ENCODE data around the gene LTO1.

Gene LTO1

DNA sequence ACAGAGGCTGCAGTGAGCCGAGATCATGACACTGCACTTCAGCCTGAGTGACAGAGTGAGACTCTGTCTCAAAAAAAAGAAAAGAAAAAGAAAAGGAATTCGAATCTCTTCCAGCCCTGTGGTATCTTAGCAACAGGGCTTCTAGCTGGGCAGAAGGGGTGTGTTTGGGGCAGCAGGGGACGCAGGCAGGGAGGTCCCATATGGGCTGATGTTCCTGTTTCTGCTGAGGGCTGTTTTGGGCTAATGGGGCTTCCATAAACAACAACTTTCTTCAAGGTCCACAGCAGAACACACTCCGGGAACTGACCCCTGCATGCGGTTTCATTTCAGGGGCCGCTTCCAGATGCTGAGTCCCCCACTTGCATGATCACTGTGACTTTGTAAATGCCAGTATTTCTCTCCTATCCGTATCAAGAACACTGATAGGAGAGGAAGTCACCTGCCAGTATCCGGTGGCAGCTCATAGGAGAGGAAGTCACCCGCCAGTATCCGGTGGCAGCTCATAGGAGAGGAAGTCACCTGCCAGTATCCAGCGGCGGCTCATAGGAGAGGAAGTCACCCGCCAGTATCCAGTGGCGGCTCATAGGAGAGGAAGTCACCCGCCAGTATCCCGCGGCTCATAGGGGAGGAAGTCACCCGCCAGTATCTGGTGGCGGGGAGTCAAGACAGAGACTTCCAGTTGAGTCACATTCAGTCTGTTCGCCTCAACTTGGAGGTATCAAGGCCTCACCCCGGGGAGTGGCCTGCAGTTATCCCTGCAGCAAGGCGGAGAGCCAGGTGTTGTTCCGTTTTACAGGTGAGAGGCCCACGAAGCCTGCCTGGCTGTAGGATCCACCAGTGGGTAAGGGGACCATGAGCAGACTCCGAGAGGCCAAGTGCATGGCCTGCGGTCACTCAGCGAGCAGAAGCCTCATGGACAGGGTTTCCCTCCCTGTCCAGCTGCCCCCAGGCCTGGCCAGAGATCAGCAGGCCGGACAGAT, 37.0 kb upstream of the LTO1 start:
- H2BK5ac ChIP-seq (ENCODE audit: low read depth, low read length, poor library complexity): no peak overlapping the region

DNA sequence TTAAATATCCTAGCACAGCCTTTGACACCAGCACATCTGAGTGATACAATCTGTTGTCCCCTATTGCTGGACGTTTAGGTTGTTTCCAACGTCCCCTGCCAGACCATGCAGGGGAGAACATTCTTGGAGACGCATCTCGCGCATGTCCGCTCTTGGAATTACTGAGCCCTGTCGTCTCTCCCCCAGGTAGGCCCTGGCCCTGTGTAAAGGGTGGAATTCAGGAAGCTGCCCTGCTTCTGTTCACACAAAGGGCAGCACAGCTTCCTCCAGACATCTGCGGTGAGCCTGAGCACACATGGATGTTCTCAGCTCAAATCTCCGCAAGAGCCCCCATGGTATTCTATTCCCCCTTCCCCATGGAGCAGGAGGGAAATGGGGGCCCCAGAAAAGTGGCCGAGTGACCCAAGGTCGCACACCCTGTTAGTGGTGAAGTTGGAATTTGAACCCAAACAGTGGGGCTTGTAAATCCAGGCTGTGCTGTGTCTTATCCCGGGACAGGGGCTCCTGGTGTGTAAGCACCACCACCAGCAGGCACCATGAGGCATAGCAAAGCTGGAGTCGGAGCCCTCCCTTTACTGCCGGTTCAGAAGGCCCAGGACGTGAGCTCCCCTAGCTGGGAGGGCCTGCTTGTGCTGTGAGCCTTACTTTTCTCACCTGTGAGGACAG, 33.7 kb upstream of the LTO1 start:
- Histone ChIP-seq H3K4me3 (ENCODE audit: low read depth, low read length) (no peak overlapping the region), H2BK12ac (ENCODE audit: low read length) (no peak overlapping the region), H3K79me1 (ENCODE audit: low read length) (no peaks in the 10 kb centered on the region), H3K14ac (ENCODE audit: low read length) (no peak overlapping the region), H2AK5ac (ENCODE audit: low read length) (no peak overlapping the region), H3K27me3 (ENCODE audit: insufficient read depth, low read length) (peaks cover 26% of the 10 kb centered on the region), H4K91ac (ENCODE audit: low read depth, low read length) (no peak overlapping the region), H3K4ac (ENCODE audit: low read depth, low read length) (no peak overlapping the region), H3K9me3 (ENCODE audit: insufficient read depth, low read depth, low read length) (peaks cover 3% of the 10 kb centered on the region), H3K9ac (ENCODE audit: low read length) (no peak overlapping the region), H3K23ac (ENCODE audit: low read length) (no peak overlapping the region), H2AFZ (ENCODE audit: insufficient read depth, low read length, poor library complexity) (no peak overlapping the region), H3K79me2 (ENCODE audit: control insufficient read depth, insufficient read depth, low read length, poor library complexity) (no peaks in the 10 kb centered on the region), H4K8ac (ENCODE audit: low read depth, low read length) (no peak overlapping the region), H3K4me2 (ENCODE audit: low read length) (no peak overlapping the region), H4K12ac (ENCODE audit: low read depth, low read length) (no peak overlapping the region), H3K4me1 (ENCODE audit: control insufficient read depth in 1 of 2, insufficient read depth in 2 of 2, low read length in 2 of 2) (peaks cover 2 to 7% of the 10 kb centered on the region in 2 experiments), H3K27ac (ENCODE audit: low read depth, low read length) (no peak overlapping the region), H3K18ac (ENCODE audit: low read length) (no peak overlapping the region), H3K36me3 (ENCODE audit: control insufficient read depth in 1 of 2, insufficient read depth in 2 of 2, low read length in 2 of 2) (no peaks in the 10 kb centered on the region), H2BK120ac (ENCODE audit: insufficient read depth, low read length, poor library complexity) (no peak overlapping the region), H2BK5ac (ENCODE audit: low read depth, low read length, poor library complexity) (no peak overlapping the region)
- WGBS (ENCODE audit: extremely low coverage, insufficient coverage, insufficient read length): no CpG with 5 or more reads among the region's 15 CpGs
- no peak for DNase-seq

More for the DNA sequence above, 37.0 kb upstream of the LTO1 start:
- H3K27me3 ChIP-seq (ENCODE audit: insufficient read depth, low read length): no peaks in the 10 kb centered on the region
- H3K18ac ChIP-seq (ENCODE audit: low read length): no peak overlapping the region
- no peak overlapping the region for H3K4me2 ChIP-seq (ENCODE audit: low read length)
- no peak overlapping the region for H3K9ac ChIP-seq (ENCODE audit: low read length)
- H2AK5ac ChIP-seq (ENCODE audit: low read length): no peak overlapping the region
- H3K27ac ChIP-seq (ENCODE audit: low read depth, low read length): no peak overlapping the region
- H3K4me3 ChIP-seq (ENCODE audit: low read depth, low read length): no peak overlapping the region
- DNase-seq: no peak
- no peak overlapping the region for H4K91ac ChIP-seq (ENCODE audit: low read depth, low read length)
- WGBS (ENCODE audit: extremely low coverage, insufficient coverage, insufficient read length): no CpG with 5 or more reads among the region's 28 CpGs
- no peak overlapping the region for H2BK120ac ChIP-seq (ENCODE audit: insufficient read depth, low read length, poor library complexity)
- no peak overlapping the region for H3K4ac ChIP-seq (ENCODE audit: low read depth, low read length)
- H3K36me3 ChIP-seq (ENCODE audit: control insufficient read depth in 1 of 2, insufficient read depth in 2 of 2, low read length in 2 of 2): no peaks in the 10 kb centered on the region
- no peak overlapping the region for H2BK12ac ChIP-seq (ENCODE audit: low read length)
- no peak overlapping the region for H2AFZ ChIP-seq (ENCODE audit: insufficient read depth, low read length, poor library complexity)
- H4K8ac ChIP-seq (ENCODE audit: low read depth, low read length): no peak overlapping the region
- no peaks in the 10 kb centered on the region for H3K4me1 ChIP-seq (ENCODE audit: control insufficient read depth in 1 of 2, insufficient read depth in 2 of 2, low read length in 2 of 2)
- no peaks in the 10 kb centered on the region for H3K79me1 ChIP-seq (ENCODE audit: low read length)
- H3K9me3 ChIP-seq (ENCODE audit: insufficient read depth, low read depth, low read length): peaks cover 3% of the 10 kb centered on the region
- no peak overlapping the region for H3K23ac ChIP-seq (ENCODE audit: low read length)
- no peaks in the 10 kb centered on the region for H3K79me2 ChIP-seq (ENCODE audit: control insufficient read depth, insufficient read depth, low read length, poor library complexity)
- H4K12ac ChIP-seq (ENCODE audit: low read depth, low read length): no peak overlapping the region
- no peak overlapping the region for H3K14ac ChIP-seq (ENCODE audit: low read length)

DNA sequence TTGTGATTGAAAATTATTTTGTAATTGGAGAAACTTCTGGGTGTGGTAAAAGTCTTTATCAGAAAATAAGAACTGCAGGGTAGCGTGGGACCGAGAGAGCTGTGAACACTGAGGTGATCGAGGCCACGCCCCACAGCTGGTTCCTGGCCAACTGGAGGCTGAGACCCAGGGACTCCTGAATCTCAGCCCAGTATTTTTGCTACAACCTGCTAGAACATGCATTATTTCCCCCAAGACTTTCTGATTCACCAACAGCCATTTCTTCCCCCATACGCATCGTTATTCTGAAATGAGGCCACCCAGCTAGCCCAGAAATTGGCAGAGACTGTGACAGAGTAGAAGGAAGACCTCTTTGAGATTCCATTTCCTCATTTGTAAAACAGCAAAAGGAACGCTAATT, 32.0 kb upstream of the LTO1 start:
- Histone ChIP-seq H3K23ac (ENCODE audit: low read length) (no peak overlapping the region), H3K4me1 (ENCODE audit: control insufficient read depth in 1 of 2, insufficient read depth in 2 of 2, low read length in 2 of 2) (peaks cover 4 to 10% of the 10 kb centered on the region in 2 experiments), H3K36me3 (ENCODE audit: control insufficient read depth in 1 of 2, insufficient read depth in 2 of 2, low read length in 2 of 2) (no peaks in the 10 kb centered on the region), H2AFZ (ENCODE audit: insufficient read depth, low read length, poor library complexity) (no peak overlapping the region), H4K91ac (ENCODE audit: low read depth, low read length) (no peak overlapping the region), H3K9ac (ENCODE audit: low read length) (no peak overlapping the region), H2BK120ac (ENCODE audit: insufficient read depth, low read length, poor library complexity) (no peak overlapping the region), H3K18ac (ENCODE audit: low read length) (no peak overlapping the region), H2BK5ac (ENCODE audit: low read depth, low read length, poor library complexity) (no peak overlapping the region), H3K4me2 (ENCODE audit: low read length) (no peak overlapping the region), H4K12ac (ENCODE audit: low read depth, low read length) (no peak overlapping the region), H2AK5ac (ENCODE audit: low read length) (no peak overlapping the region), H3K14ac (ENCODE audit: low read length) (no peak overlapping the region), H3K4me3 (ENCODE audit: low read depth, low read length) (no peak overlapping the region), H3K4ac (ENCODE audit: low read depth, low read length) (no peak overlapping the region), H3K79me2 (ENCODE audit: control insufficient read depth, insufficient read depth, low read length, poor library complexity) (no peaks in the 10 kb centered on the region), H4K8ac (ENCODE audit: low read depth, low read length) (no peak overlapping the region), H2BK12ac (ENCODE audit: low read length) (no peak overlapping the region), H3K79me1 (ENCODE audit: low read length) (no peaks in the 10 kb centered on the region), H3K27me3 (ENCODE audit: insufficient read depth, low read length) (peaks cover 41% of the 10 kb centered on the region), H3K27ac (ENCODE audit: low read depth, low read length) (no peak overlapping the region), H3K9me3 (ENCODE audit: insufficient read depth, low read depth, low read length) (peaks cover 3% of the 10 kb centered on the region)
- no peak for DNase-seq
- no CpG with 5 or more reads among the region's 7 CpGs for WGBS (ENCODE audit: extremely low coverage, insufficient coverage, insufficient read length)

DNA sequence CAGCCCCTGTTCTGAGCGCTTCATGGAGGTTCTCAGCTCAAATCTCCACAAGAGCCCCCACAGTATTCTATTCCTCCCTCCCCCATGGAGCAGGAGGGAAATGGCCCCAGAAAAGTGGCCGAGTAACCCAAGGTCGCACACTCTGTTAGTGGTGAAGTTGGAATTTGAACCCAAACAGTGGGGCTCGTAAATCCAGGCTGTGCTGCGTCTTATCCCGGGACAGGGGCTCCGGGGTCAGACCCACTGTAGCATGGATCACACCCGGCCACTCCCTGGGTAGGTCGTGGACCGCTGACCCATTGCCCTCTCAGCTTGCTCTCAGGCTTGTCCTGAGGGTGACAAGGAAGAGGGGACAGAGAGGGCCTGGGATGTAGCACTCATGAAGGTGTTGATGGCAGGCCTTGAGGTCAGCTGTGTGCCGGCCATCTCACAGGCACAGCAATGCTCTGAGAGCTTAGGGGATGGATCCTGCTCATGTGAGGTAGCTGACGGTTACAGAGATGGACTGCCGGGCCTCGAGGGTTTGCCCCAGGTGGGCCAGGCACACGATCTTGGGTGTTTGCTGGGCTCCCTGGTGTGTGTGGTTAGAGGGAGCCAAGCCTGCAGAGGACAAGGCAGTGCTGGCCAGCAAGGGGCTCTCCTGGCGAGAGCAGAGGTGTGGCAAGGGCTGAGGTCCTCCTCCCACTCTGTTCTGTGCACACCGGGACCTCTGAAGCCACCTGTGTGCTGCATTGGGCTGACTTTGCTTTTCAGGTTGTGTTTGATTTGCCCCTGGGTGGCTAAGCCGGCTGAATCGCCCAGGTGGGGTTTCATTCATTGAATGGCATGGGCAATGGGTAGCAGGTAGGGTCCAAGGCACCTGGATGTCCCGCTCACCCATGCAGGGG, 31.0 kb upstream of the LTO1 start:
- Histone ChIP-seq H4K91ac (ENCODE audit: low read depth, low read length) (no peak overlapping the region), H3K4ac (ENCODE audit: low read depth, low read length) (no peak overlapping the region), H2BK12ac (ENCODE audit: low read length) (no peak overlapping the region), H3K4me1 (ENCODE audit: control insufficient read depth in 1 of 2, insufficient read depth in 2 of 2, low read length in 2 of 2) (peaks cover 4 to 14% of the 10 kb centered on the region in 2 experiments), H3K4me3 (ENCODE audit: low read depth, low read length) (no peak overlapping the region), H3K79me1 (ENCODE audit: low read length) (no peaks in the 10 kb centered on the region), H3K9me3 (ENCODE audit: insufficient read depth, low read depth, low read length) (peaks cover 3% of the 10 kb centered on the region), H3K79me2 (ENCODE audit: control insufficient read depth, insufficient read depth, low read length, poor library complexity) (no peaks in the 10 kb centered on the region), H3K27ac (ENCODE audit: low read depth, low read length) (no peak overlapping the region), H3K27me3 (ENCODE audit: insufficient read depth, low read length) (peaks cover 45% of the 10 kb centered on the region), H3K4me2 (ENCODE audit: low read length) (no peak overlapping the region), H2AFZ (ENCODE audit: insufficient read depth, low read length, poor library complexity) (no peak overlapping the region), H3K14ac (ENCODE audit: low read length) (no peak overlapping the region), H4K12ac (ENCODE audit: low read depth, low read length) (no peak overlapping the region), H3K23ac (ENCODE audit: low read length) (no peak overlapping the region), H3K18ac (ENCODE audit: low read length) (no peak overlapping the region), H4K8ac (ENCODE audit: low read depth, low read length) (no peak overlapping the region), H2BK120ac (ENCODE audit: insufficient read depth, low read length, poor library complexity) (no peak overlapping the region), H3K9ac (ENCODE audit: low read length) (no peak overlapping the region), H2BK5ac (ENCODE audit: low read depth, low read length, poor library complexity) (no peak overlapping the region), H2AK5ac (ENCODE audit: low read length) (no peak overlapping the region), H3K36me3 (ENCODE audit: control insufficient read depth in 1 of 2, insufficient read depth in 2 of 2, low read length in 2 of 2) (no peaks in the 10 kb centered on the region)
- DNase-seq: no peak
- no CpG with 5 or more reads among the region's 20 CpGs for WGBS (ENCODE audit: extremely low coverage, insufficient coverage, insufficient read length)

Data from trophoblast cell (in vitro differentiated cells and primary cell).